HG03103 (cell line): ENCODE data around the gene DCTN3.

Experiments used
- ATAC-seq: cut with Tn5 transposase; IDR thresholded peaks from one replicate; pipeline ENCODE4 v1.9.1; 2021; ENCODE audit warnings: low read depth; ENCODE audit not compliant: unreplicated experiment

DCTN3 gene

GRCh38 chr9:34620061-34620994 is at the start of gene DCTN3:
Gene DCTN3, minus strand, starts transcription at chr9:34620495. Its CDS starts 31 bp downstream, at chr9:34620464.
- ATAC-seq: peak; percentile 98

- ATAC-seq: peak; percentile 56
These were observed 45.3 kb upstream of the DCTN3 start for GRCh38 chr9:34665381-34666250.

GRCh38 chr9:34665067-34665380 is 44.7 kb upstream of the DCTN3 start:
- no peak for ATAC-seq

- peak; percentile 55 for ATAC-seq
These were observed 44.2 kb upstream of the DCTN3 start for GRCh38 chr9:34664281-34665066.

GRCh38 chr9:34663303-34663605 is 43.0 kb upstream of the DCTN3 start:
- ATAC-seq: no peak

- no peak for ATAC-seq
These were observed 42.4 kb upstream of the DCTN3 start, which contains the start of gene CCL27 for GRCh38 chr9:34662526-34663302. Gene CCL27, minus strand, starts transcription at chr9:34662657. Its CDS starts 24 bp downstream, at chr9:34662633.

GRCh38 chr9:34659592-34660253 is 39.4 kb upstream of the DCTN3 start:
- ATAC-seq: no peak

GRCh38 chr9:34658461-34658860 is 38.2 kb upstream of the DCTN3 start:
- ATAC-seq: no peak

- ATAC-seq: no peak
These were observed 36.7 kb upstream of the DCTN3 start for GRCh38 chr9:34656992-34657391.

GRCh38 chr9:34655394-34655793 is 35.1 kb upstream of the DCTN3 start:
- no peak for ATAC-seq

GRCh38 chr9:34654323-34655051 is 34.2 kb upstream of the DCTN3 start:
- ATAC-seq: no peak

- ATAC-seq: no peak
These were observed 33.1 kb upstream of the DCTN3 start for GRCh38 chr9:34653151-34654072.

- no peak for ATAC-seq
These were observed 32.3 kb upstream of the DCTN3 start for GRCh38 chr9:34652602-34653000.

- ATAC-seq: no peak
These were observed 31.7 kb upstream of the DCTN3 start, which contains the start of gene IL11RA for GRCh38 chr9:34651876-34652601. Gene IL11RA, plus strand, starts transcription at chr9:34652185. Its CDS starts 3,033 bp downstream, at chr9:34655218.

GRCh38 chr9:34651321-34651720 is 31.0 kb upstream of the DCTN3 start:
- no peak for ATAC-seq

GRCh38 chr9:34650816-34651215 is 30.5 kb upstream of the DCTN3 start:
- ATAC-seq: no peak

GRCh38 chr9:34648673-34649072 is 28.4 kb upstream of the DCTN3 start:
- ATAC-seq: no peak
